Esophagus muscularis mucosa (tissue), 4 donors: ENCODE data around the gene DLX3. TPM values are rescaled to one million over a fixed set of nuclear protein-coding genes. Genes with fewer than 3 reads are reported as not detected.

Experiments used
- DNase-seq: peaks from one replicate; pipeline ENCODE4 v3.0.0-alpha.2; 2017; ENCODE audit errors: extremely low spot score
- H3K27ac ChIP-seq, 4 donors: fragments of 200-600 bp; sonication (generic); replicated peaks in 1 of 4; 1 replicate in 3 of 4; 2 replicates in 1 of 4; pipeline ENCODE4 v1.5.1; 2016 to 2019; ENCODE audit warnings: mild to moderate bottlenecking in 1 of 4
- H3K27me3 ChIP-seq, 4 donors: fragments of 200-600 bp; sonication (generic); one replicate each; pipeline versions ENCODE4 v1.5.1 to v1.6.0; 2016 to 2019
- H3K36me3 ChIP-seq, 4 donors: fragments of 200-600 bp; sonication (generic); one replicate each; pipeline ENCODE4 v1.5.1; 2016 to 2019
- H3K4me1 ChIP-seq, 4 donors: fragments of 200-600 bp; sonication (generic); one replicate each; pipeline ENCODE4 v1.5.1; 2016 to 2019
- H3K4me3 ChIP-seq, 4 donors: fragments of 200-600 bp; sonication (generic); 1 replicate in 2 of 4; 2 replicates in 2 of 4; pipeline ENCODE4 v1.5.1; 2016 to 2019; ENCODE audit warnings: mild to moderate bottlenecking in 4 of 4, moderate library complexity in 1 of 4
- H3K9me3 ChIP-seq, 4 donors: fragments of 200-600 bp; sonication (generic); 1 replicate in 3 of 4; 2 replicates in 1 of 4; pipeline ENCODE4 v1.5.1; 2016 to 2019
- CTCF ChIP-seq, 3 experiments: fragments of 200-600 bp in 2 of 3; fragments of 450-650 bp in 1 of 3; sonication (generic) in 2 of 3; IDR thresholded peaks; one replicate each; pipeline ENCODE4 v1.5.1; 2017 to 2019; ENCODE audit warnings: antibody characterized with exemption in 3 of 3, mild to moderate bottlenecking in 2 of 3, moderate library complexity in 1 of 3
- EP300 ChIP-seq: sonication (generic); formaldehyde crosslinking; IDR thresholded peaks from one replicate; pipeline ENCODE4 v1.6.1; 2017; ENCODE audit warnings: antibody characterized with exemption
- POLR2A ChIP-seq: fragments of 450-650 bp; IDR thresholded peaks from one replicate; pipeline ENCODE4 v1.6.1; 2017; ENCODE audit warnings: antibody characterized with exemption, moderate library complexity, mild to moderate bottlenecking, low read depth
- POLR2AphosphoS5 ChIP-seq, 2 donors: sonication (generic); formaldehyde crosslinking; IDR thresholded peaks; one replicate each; pipeline ENCODE4 v1.6.1; 2017; ENCODE audit warnings: antibody characterized with exemption in 2 of 2
- WGBS: methylation state at CpG from one replicate; pipeline ENCODE4 v1.1.5; 2018; 5-methylcytosine and 5-hydroxymethylcytosine counted together
- intact Hi-C: fragments of 100-400 bp; cut with DNase I; formaldehyde crosslinking; loops from one replicate; pipeline ENCODE4 v1.15.1; 2023
- total RNA-seq, 4 donors: library from RNA; depleted of rRNA; stranded (reverse); fragments of >200 nt; gene quantifications; one replicate each; pipeline versions ENCODE4 v1.1.0 to v1.2.1, GENCODE V29; 2016

The DLX3 gene
- total RNA-seq, 4 donors from 2014 or later = 0.32 TPM; not detected in 3

DNA sequence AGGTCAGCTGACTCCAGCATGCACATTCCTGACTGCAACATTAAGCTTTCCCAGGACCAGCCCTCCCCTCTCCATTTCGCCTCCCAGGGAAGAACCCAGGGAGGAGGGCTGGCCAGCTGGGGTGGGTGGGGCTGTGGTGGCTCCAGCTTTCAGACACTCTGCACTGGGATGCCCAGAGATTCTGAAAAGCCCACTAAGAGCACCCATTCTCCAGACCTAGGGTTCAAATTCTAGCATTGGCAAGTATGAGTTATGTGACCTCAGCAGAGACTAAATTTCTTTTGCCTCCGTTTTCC is 7.8 kb downstream of the DLX3 start:
- intact Hi-C loops = no loop called here
- WGBS = 63% methylated on average over 2 of the region's 2 CpGs
- DNase-seq = no peak

GRCh38 chr17:49986396-49987289 is 8.4 kb downstream of the DLX3 start:
- intact Hi-C loops = no loop called here

More for the DNA sequence above, 7.8 kb downstream of the DLX3 start:
- Histone ChIP-seq H3K4me3 (no peak overlapping the region), H3K4me1 (peaks cover 0 to 13% (median 9%) of the 10 kb centered on the region in 4 donors), H3K27me3 (peaks cover 0 to 99% (median 16%) of the 10 kb centered on the region in 4 donors), H3K36me3 (no peaks in the 10 kb centered on the region), H3K27ac (no peak overlapping the region), H3K9me3 (no peaks in the 10 kb centered on the region)
- TF ChIP-seq POLR2A (no peak), CTCF (IDR thresholded peaks at IDR 0.05) (no peak), POLR2AphosphoS5 (IDR thresholded peaks at IDR 0.05) (no peak), EP300 (no peak)

GRCh38 chr17:49985310-49985990 is 9.6 kb downstream of the DLX3 start:
- no peak overlapping the region for H3K4me3 ChIP-seq
- H3K4me1 ChIP-seq = peaks cover 0 to 13% (median 9%) of the 10 kb centered on the region in 4 donors
- no peak overlapping the region for H3K27ac ChIP-seq
- TF ChIP-seq EP300 (no peak), POLR2A (no peak), CTCF (IDR thresholded peaks at IDR 0.05) (no peak), POLR2AphosphoS5 (IDR thresholded peaks at IDR 0.05) (no peak)
- 69% methylated on average over 3 of the region's 3 CpGs for WGBS
- H3K9me3 ChIP-seq = no peaks in the 10 kb centered on the region
- intact Hi-C loops = no loop called here
- H3K27me3 ChIP-seq = peaks cover 0 to 98% (median 12%) of the 10 kb centered on the region in 4 donors
- DNase-seq = no peak
- H3K36me3 ChIP-seq = no peaks in the 10 kb centered on the region

More at GRCh38 chr17:49986396-49987289, 8.4 kb downstream of the DLX3 start:
- Histone ChIP-seq H3K4me1 (peaks cover 0 to 13% (median 9%) of the 10 kb centered on the region in 4 donors), H3K9me3 (no peaks in the 10 kb centered on the region), H3K27ac (no peak overlapping the region), H3K4me3 (no peak overlapping the region), H3K36me3 (no peaks in the 10 kb centered on the region), H3K27me3 (peaks cover 0 to 99% (median 15%) of the 10 kb centered on the region in 4 donors)
- no peak for TF ChIP-seq POLR2A
- TF ChIP-seq POLR2AphosphoS5 (IDR thresholded peaks at IDR 0.05) = no peak
- no peak for TF ChIP-seq CTCF (IDR thresholded peaks at IDR 0.05)
- TF ChIP-seq EP300 = no peak
- 63% methylated on average over 6 of the region's 6 CpGs for WGBS
- no peak for DNase-seq

DNA sequence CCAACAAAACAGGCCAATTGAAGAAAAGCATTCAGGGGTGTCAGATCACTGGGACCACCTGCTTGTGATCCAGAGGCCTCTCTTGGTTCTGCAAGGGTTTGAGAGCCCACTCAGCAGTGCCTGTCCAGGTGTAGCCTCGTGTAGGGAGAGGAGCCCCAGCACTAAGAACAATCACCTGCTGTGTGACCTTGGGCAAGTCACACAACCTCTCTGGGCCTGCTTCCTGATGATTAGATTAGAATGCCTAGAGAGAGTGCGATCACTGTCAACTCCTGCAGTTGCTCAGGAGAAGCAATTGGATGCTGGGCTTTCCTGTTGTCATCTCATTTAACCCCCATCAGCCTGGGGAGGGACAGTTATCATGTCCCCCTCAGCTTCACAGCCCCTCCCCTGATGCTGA is 10.2 kb downstream of the DLX3 start:
- intact Hi-C loops = no loop called here
- 75% methylated on average over 2 of the region's 2 CpGs for WGBS
- Histone ChIP-seq H3K27me3 (peaks cover 0 to 97% (median 10%) of the 10 kb centered on the region in 4 donors), H3K4me3 (no peak overlapping the region), H3K4me1 (peaks cover 0 to 13% (median 9%) of the 10 kb centered on the region in 4 donors), H3K27ac (no peak overlapping the region), H3K9me3 (no peaks in the 10 kb centered on the region), H3K36me3 (no peaks in the 10 kb centered on the region)
- TF ChIP-seq POLR2A = no peak
- TF ChIP-seq POLR2AphosphoS5 (IDR thresholded peaks at IDR 0.05) = no peak
- TF ChIP-seq EP300 = no peak
- no peak for TF ChIP-seq CTCF (IDR thresholded peaks at IDR 0.05)
- no peak for DNase-seq
